Thyroid gland (tissue), 4 donors: Measurements from ENCODE around the gene DOCK9.

ENCODE experiments used
- POLR2A ChIP-seq, 2 donors: fragments of 450-650 bp; IDR thresholded peaks; one replicate each; pipeline ENCODE4 v1.6.1; 2017; ENCODE audit warnings: antibody characterized with exemption in 2 of 2, mild to moderate bottlenecking in 2 of 2, moderate library complexity in 1 of 2
- TF ChIP-seq, protein P1 (sequence below), 6 experiments: fragments of 200-600 bp in 3 of 6; fragments of 450-650 bp in 3 of 6; sonication (generic) in 3 of 6; IDR thresholded peaks; one replicate each; pipeline ENCODE4 v1.5.1; 2016 to 2019; ENCODE audit warnings: antibody characterized with exemption in 6 of 6, mild to moderate bottlenecking in 2 of 6, inconsistent platforms in 1 of 6, moderate library complexity in 1 of 6

DNA sequence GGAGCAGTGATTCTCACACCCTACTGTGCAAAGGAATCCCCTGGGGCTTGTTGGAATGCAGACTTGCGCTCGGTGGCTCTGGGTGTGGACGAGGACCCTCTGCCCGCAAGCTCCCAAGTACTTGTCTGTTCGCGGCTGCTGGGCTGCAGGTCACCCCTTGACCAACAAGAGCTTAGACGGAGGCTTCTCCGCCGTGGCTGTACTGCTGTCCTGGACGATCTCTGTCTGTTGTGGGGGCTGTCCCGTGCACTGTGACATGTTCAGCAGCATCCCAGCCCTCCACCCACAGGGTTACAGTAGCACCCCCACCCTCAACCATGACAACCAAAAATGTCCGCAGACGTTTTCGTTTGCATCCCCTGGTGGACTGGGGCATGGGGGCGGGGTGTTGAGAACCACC, 202.5 kb downstream of the DOCK9 start:
- TF ChIP-seq, protein P1, sequence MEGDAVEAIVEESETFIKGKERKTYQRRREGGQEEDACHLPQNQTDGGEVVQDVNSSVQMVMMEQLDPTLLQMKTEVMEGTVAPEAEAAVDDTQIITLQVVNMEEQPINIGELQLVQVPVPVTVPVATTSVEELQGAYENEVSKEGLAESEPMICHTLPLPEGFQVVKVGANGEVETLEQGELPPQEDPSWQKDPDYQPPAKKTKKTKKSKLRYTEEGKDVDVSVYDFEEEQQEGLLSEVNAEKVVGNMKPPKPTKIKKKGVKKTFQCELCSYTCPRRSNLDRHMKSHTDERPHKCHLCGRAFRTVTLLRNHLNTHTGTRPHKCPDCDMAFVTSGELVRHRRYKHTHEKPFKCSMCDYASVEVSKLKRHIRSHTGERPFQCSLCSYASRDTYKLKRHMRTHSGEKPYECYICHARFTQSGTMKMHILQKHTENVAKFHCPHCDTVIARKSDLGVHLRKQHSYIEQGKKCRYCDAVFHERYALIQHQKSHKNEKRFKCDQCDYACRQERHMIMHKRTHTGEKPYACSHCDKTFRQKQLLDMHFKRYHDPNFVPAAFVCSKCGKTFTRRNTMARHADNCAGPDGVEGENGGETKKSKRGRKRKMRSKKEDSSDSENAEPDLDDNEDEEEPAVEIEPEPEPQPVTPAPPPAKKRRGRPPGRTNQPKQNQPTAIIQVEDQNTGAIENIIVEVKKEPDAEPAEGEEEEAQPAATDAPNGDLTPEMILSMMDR (IDR thresholded peaks at IDR 0.05): no peak
- TF ChIP-seq POLR2A (IDR thresholded peaks at IDR 0.05): no peak
